Hindlimb muscle (tissue), 1 donor: Measurements from ENCODE around the gene SKI. TPM values are rescaled to one million over a fixed set of nuclear protein-coding genes. Genes with fewer than 3 reads are reported as not detected.
"Not testable (repeated sequence)": the region's sequence is repeated elsewhere in the genome, so short reads cannot be mapped to it uniquely, and the experiment has no call there.

Experiments
- DNase-seq: peaks from one replicate; pipeline ENCODE4 v3.0.0-alpha.2; 2013
- polyA plus RNA-seq: library from polyadenylated mRNA; unstranded; fragments of 120-200 nt; gene quantifications from one replicate; pipeline ENCODE4 v1.2.1, GENCODE V29; 2013; ENCODE audit not compliant: insufficient read length

SKI gene
- polyA plus RNA-seq, 1 donor, result 70.0 TPM

- DNase-seq, result no peak
Observed at GRCh38 chr1:2248854-2249558, 20.9 kb downstream of the SKI start.

DNA sequence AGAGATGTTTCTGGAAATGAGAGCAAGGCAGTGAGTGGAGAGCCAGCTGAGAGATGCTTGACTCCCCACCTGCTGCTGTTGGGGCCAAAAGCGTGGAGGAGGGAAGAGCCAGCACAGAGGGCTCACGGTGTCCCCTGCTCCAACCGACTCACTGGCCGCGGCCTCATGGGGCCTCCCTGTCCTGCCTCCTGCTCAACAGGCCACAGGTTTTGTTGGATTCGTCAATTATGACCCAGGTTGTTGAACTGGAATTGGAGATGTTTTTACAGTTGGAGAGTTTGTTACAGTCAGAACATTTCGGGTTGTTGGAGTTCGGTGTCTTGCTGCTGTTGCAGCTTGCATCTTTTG is 21.4 kb downstream of the SKI start:
- no peak for DNase-seq

- no peak for DNase-seq
Observed at GRCh38 chr1:2250721-2251281, 22.7 kb downstream of the SKI start.

DNA sequence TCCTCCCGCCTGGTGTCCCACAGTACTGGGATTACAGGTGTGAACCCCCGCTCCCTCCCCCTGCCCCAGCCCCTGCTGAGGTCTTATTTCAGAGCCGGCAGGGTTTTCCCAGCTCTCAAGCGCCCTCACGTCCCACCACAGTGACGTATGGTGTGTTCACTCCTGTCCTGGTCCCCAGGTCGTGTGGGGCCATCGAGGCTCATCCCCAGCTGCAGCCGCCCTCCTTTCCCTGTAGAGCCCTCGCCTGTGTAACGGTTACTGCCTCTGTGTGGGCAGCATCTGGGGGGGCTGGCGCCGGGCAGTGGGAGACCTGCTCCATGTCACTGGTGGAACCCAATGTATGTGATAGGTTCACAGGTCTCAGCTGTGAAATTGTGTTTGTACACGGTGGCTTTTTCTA is 23.2 kb downstream of the SKI start:
- no peak for DNase-seq

DNA sequence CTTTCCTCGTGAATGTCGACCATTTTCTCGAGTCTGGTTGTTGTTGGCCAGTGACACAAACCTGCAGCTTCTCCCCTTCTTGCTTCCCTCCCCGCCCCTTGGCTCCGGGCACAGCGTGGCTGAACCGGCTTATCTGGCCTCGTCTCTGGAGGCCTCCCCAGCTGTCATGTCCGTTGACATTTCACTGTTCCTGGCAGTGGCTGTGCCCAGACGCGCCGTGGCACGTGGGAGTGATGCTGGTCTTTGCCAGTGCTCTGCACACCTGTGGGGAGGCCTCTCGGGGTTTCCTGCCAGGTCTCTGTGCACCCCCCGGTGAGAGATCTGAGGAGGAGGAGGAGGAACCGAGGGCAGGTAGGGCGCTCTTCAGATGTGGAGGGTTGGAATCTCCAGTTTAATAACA is 23.7 kb downstream of the SKI start:
- DNase-seq, result no peak

- DNase-seq, result no peak
Observed at GRCh38 chr1:2252423-2252822, 24.3 kb downstream of the SKI start.

- DNase-seq, result no peak
Observed at GRCh38 chr1:2253036-2253796, 25.1 kb downstream of the SKI start.

GRCh38 chr1:2253797-2254480 is 25.8 kb downstream of the SKI start:
- no peak for DNase-seq

GRCh38 chr1:2255047-2255419 is 26.9 kb downstream of the SKI start:
- no peak for DNase-seq

- DNase-seq, result no peak
Observed at GRCh38 chr1:2255420-2256369, 27.6 kb downstream of the SKI start.

DNA sequence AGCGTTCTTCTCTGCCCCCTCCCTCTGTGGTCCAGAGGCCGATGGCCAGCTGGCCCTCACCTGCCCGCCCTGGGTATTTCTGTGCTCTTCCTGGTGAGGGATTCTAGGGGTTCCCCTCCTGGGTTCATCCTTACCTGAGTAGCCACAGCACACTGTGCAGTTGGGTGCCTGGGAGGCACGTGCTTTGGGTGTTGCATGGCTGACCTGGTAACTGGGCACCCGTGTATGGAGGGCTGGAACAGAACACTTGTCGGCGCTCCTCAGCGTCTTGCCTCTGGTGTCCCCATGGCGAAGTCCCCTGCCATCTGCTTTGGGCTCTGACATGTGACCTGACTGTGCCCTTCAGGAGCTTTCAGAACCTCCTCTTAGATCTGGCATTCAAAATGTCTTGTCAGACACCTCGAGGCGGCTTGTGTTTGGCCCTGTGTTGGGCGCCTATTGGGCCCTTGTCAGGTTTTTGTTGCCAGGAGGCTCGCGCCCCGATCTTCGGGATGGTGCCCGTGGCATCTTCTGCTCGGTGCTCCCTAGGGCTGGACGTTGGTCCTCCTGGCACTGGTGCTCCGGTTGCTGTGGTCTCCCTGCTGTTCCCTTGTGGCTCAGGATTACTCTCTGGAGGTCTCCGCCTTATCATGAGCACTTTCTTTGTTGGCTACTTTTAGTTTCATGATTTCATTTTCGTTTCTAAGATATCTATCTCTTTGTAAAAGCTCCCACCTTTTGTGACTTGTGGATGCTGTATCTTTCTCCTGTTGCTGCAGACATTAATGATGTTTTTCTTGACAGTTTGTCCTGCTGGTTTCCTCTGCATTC is 28.5 kb downstream of the SKI start:
- DNase-seq, result no peak

GRCh38 chr1:2257245-2257627 is 29.1 kb downstream of the SKI start:
- DNase-seq, result no peak

- no peak for DNase-seq
Observed at GRCh38 chr1:2258122-2258681, 30.1 kb downstream of the SKI start.

GRCh38 chr1:2258996-2259395 is 30.9 kb downstream of the SKI start:
- DNase-seq, result no peak

DNA sequence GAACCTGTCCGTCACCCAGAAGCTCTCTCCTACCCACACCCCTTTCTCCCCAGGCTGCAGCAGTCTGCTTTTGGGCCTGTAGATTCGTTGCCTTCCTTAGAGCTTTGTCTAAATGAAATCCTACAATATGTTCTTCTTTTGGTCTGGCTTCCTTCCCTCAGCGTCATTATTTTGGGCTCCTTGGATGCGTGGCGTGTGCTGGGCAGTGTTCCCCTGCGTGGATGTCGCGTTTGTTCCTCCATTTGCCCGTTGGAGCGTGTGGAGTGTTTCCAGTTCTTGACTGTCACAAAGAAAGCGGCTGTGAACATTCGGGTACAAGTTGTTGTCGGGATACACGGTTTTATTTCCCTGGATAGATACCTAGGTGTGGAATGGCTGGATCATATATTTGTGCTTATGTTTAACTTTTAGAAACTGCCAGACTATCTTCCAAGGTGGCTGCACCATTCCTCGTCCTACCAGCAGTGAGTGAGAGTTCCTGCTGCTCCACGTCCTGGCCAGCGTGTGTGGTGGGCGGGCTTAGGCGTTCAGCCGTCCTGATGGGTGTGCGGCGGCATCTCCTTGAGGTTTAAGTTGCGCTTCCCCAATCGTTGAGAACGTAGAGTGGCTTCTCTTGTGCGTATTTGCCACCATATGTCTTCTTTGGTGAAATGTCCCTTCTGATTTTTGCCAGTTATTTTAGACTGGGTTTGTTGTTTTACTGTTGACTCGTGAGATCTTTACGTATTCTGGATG is 31.7 kb downstream of the SKI start:
- DNase-seq, result no peak

DNA sequence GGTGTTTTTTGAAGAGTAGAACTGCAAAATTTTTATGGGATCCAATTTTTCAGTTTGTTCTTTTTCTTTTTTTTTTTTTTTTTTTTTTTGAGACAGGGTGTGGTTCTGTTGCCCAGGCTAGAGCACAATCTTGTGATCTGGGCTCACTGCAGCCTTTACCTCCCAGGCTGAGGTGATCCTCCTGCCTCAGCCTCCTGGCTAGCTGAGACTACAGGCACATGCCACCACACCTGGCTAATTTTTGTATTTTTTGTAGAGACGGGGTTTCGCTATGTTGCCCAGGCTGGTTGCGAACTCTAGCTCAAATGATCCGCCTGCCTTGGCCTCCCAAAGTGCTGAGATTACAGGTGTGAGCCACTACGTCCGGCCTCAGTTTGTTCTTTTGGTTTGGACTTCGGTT is 32.4 kb downstream of the SKI start:
- not testable (repeated sequence) for DNase-seq

DNA sequence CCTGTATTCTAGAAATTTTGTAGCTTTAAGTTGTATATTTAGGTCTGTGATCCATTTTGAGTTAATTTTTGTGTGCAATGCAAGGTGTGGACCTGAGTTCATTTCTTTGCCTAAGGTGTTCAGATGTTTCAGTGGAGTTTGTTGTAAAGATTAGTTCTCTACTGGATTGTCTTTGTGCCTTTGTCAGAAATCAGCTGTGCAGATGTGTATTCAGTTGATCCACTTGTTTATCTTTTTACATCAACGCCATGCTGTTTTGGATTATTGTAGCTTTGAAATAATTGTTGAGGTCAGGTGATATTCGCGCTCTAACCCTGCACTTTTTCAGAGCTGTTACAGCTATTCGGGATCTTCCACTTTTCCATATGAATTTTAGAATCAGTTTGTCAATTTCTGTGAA is 32.8 kb downstream of the SKI start:
- DNase-seq, result no peak

DNA sequence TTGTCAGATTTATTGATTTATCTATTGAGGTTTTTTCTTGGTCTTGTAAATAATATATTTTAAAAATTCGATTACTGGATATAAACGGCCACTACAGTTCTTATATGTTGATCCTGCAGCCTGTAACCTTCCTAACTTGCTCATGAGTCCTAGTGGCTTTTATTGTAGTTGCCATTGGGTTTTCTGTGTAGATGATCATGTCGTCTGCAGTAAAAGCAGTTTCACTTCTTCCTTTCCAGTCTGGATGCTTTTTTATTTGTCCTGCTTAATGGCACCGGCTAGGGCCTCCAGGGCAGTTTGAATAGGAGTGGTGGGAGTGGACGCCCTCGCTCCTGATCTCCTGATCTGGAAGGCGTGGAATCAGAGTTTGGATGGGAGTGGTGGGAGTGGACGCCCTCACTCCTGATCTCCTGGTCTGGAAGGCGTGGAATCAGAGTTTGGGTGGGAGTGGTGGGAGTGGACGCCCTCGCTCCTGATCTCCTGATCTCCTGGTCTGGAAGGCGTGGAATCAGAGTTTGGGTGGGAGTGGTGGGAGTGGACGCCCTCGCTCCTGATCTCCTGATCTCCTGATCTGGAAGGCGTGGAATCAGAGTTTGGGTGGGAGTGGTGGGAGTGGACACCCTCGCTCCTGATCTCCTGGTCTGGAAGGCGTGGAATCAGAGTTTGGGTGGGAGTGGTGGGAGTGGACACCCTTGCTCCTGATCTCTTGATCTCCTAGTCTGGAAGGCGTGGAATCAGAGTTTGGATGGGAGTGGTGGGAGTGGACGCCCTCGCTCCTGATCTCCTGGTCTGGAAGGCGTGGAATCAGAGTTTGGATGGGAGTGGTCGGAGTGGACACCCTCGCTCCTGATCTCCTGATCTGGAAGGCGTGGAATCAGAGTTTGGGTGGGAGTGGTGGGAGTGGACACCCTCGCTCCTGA is 33.6 kb downstream of the SKI start:
- not testable (repeated sequence) for DNase-seq

- DNase-seq, result no peak
Observed at GRCh38 chr1:2266301-2266975, 38.3 kb downstream of the SKI start.
